GM12892 (cell line): ENCODE data around the gene CAMTA1.

Experiments used
- DNase-seq: peaks from one replicate; pipeline ENCODE4 v3.0.0; 2011; ENCODE audit not compliant: insufficient read length
- FAIRE-seq: peaks from 2 replicates; lab custom pipeline; 2011; peaks lifted over from hg19 to GRCh38; lab: Jason Lieb, UNC
- POLR2A ChIP-seq: IDR thresholded peaks from 2 replicates; pipeline ENCODE4 v1.6.1; 2011; ENCODE audit warnings: low read depth, low read length, control low read depth
- POLR2AphosphoS5 ChIP-seq: IDR thresholded peaks from 2 replicates; pipeline ENCODE4 v1.6.1; 2011; ENCODE audit warnings: low read depth, low read length, control low read depth
- TAF1 ChIP-seq: IDR thresholded peaks from 2 replicates; pipeline ENCODE4 v1.6.1; 2011; ENCODE audit warnings: low read depth, mild to moderate bottlenecking, control low read depth, low read length, borderline replicate concordance

The CAMTA1 gene

GRCh38 chr1:6989212-6990159 is 204.2 kb downstream of the CAMTA1 start:
- FAIRE-seq (no peak), DNase-seq (no peak)
- TF ChIP-seq TAF1 (no peak), POLR2AphosphoS5 (no peak), POLR2A (no peak)

- TF ChIP-seq TAF1 (no peak), POLR2A (no peak), POLR2AphosphoS5 (no peak)
- DNase-seq (no peak), FAIRE-seq (no peak)
Measured at GRCh38 chr1:6991266-6991665, 206.0 kb downstream of the CAMTA1 start.

GRCh38 chr1:6995789-6996188 is 210.5 kb downstream of the CAMTA1 start:
- TF ChIP-seq TAF1 (no peak), POLR2A (no peak), POLR2AphosphoS5 (no peak)
- FAIRE-seq (no peak), DNase-seq (no peak)

- FAIRE-seq (peak; percentile 9), DNase-seq (no peak)
- no peak for TF ChIP-seq POLR2A
- TF ChIP-seq POLR2AphosphoS5 = no peak
- TF ChIP-seq TAF1 = no peak
Measured at GRCh38 chr1:6996371-6996770, 211.1 kb downstream of the CAMTA1 start.

- DNase-seq = no peak
- no peak for TF ChIP-seq POLR2A
- no peak for TF ChIP-seq TAF1
- TF ChIP-seq POLR2AphosphoS5 = no peak
- no peak for FAIRE-seq
Measured at GRCh38 chr1:6996866-6997265, 211.6 kb downstream of the CAMTA1 start.

GRCh38 chr1:6998267-6998666 is 213.0 kb downstream of the CAMTA1 start:
- TF ChIP-seq POLR2AphosphoS5 (no peak), TAF1 (no peak), POLR2A (no peak)
- FAIRE-seq = no peak
- no peak for DNase-seq

GRCh38 chr1:6999826-7000225 is 214.6 kb downstream of the CAMTA1 start:
- FAIRE-seq (no peak), DNase-seq (no peak)
- TF ChIP-seq POLR2A (no peak), TAF1 (no peak), POLR2AphosphoS5 (no peak)

GRCh38 chr1:7000720-7001119 is 215.5 kb downstream of the CAMTA1 start:
- FAIRE-seq = no peak
- TF ChIP-seq POLR2AphosphoS5 = no peak
- TF ChIP-seq TAF1 = no peak
- no peak for TF ChIP-seq POLR2A
- DNase-seq = no peak

- no peak for DNase-seq
- FAIRE-seq = no peak
- TF ChIP-seq POLR2AphosphoS5 = no peak
Measured at GRCh38 chr1:7002728-7003127, 217.5 kb downstream of the CAMTA1 start.

GRCh38 chr1:7003676-7004075 is 218.4 kb downstream of the CAMTA1 start:
- FAIRE-seq = no peak
- TF ChIP-seq POLR2A (no peak), POLR2AphosphoS5 (no peak), TAF1 (no peak)
- no peak for DNase-seq

GRCh38 chr1:7004181-7004580 is 218.9 kb downstream of the CAMTA1 start:
- FAIRE-seq = no peak
- no peak for DNase-seq
- no peak for TF ChIP-seq POLR2A
- TF ChIP-seq POLR2AphosphoS5 = no peak
- TF ChIP-seq TAF1 = no peak

GRCh38 chr1:7005762-7006161 is 220.5 kb downstream of the CAMTA1 start:
- FAIRE-seq = no peak
- TF ChIP-seq POLR2AphosphoS5 (no peak), TAF1 (no peak)
- no peak for DNase-seq
